GM13976 (cell line): ENCODE results near the gene PJA1.

Experiments
- DNase-seq: peaks from one replicate; pipeline ENCODE4 v3.0.0; 2012; ENCODE audit warnings: low spot score
- in situ Hi-C: fragments of 300-500 bp; cut with MboI; formaldehyde crosslinking; loops from one replicate; pipeline ENCODE4 v1.12.0; 2022; ENCODE audit warnings: low sequenced_read_pairs, mixed read lengths, inconsistent platforms; ENCODE audit not compliant: unreplicated experiment
- TF ChIP-seq, protein P1 (sequence below): IDR thresholded peaks from 2 replicates; pipeline ENCODE4 v1.5.1; 2012; ENCODE audit warnings: borderline replicate concordance, mild to moderate bottlenecking; ENCODE audit not compliant: insufficient read depth; ENCODE audit errors: extremely low read depth, missing control alignments, control extremely low read depth

The PJA1 gene

DNA sequence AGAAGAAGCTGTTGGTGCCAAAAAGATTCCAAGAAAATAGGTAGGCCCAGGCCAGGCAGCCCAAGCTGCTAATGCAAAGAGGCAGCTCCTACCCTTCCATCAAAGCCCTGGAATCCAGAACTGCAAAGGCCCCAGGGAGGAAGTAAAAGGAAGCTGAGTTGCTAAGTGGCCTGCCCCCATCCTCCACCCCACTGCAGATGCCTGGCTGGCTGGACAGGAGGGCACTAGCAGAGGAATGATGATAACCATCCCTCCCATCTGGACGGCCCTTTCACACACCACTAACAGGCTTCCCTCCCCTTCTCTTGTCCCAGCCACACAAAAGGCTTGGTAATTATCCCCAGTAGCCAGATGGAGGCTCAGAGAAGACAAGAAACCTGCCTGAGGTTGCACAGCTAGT lies 32.4 kb upstream of the PJA1 start:
- in situ Hi-C loops = no loop called here
- DNase-seq = no peak

DNA sequence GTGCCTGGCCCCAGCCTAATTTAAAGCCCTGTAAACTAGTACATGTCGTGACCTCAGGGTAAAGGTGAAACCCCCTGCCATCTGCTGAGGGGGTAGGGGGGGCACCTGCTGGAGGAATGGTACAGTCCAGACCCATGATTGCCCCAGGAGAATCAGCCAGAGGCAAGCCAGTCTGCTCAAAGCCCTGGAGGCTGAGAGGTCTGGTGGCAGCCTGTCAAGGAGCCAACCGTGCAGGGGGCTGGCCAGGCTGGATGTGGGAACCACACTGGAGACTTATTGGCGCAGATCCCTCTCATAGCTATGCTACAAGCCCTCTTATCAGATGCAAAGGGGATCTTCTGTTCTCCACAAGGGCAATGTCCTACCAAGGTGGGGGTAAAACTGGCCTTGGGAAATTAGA lies 31.4 kb upstream of the PJA1 start:
- DNase-seq = no peak
- in situ Hi-C loops = no loop called here
- TF ChIP-seq, protein P1, sequence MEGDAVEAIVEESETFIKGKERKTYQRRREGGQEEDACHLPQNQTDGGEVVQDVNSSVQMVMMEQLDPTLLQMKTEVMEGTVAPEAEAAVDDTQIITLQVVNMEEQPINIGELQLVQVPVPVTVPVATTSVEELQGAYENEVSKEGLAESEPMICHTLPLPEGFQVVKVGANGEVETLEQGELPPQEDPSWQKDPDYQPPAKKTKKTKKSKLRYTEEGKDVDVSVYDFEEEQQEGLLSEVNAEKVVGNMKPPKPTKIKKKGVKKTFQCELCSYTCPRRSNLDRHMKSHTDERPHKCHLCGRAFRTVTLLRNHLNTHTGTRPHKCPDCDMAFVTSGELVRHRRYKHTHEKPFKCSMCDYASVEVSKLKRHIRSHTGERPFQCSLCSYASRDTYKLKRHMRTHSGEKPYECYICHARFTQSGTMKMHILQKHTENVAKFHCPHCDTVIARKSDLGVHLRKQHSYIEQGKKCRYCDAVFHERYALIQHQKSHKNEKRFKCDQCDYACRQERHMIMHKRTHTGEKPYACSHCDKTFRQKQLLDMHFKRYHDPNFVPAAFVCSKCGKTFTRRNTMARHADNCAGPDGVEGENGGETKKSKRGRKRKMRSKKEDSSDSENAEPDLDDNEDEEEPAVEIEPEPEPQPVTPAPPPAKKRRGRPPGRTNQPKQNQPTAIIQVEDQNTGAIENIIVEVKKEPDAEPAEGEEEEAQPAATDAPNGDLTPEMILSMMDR = no peak

More for the DNA sequence above, 32.4 kb upstream of the PJA1 start:
- TF ChIP-seq, protein P1 = no peak

DNA sequence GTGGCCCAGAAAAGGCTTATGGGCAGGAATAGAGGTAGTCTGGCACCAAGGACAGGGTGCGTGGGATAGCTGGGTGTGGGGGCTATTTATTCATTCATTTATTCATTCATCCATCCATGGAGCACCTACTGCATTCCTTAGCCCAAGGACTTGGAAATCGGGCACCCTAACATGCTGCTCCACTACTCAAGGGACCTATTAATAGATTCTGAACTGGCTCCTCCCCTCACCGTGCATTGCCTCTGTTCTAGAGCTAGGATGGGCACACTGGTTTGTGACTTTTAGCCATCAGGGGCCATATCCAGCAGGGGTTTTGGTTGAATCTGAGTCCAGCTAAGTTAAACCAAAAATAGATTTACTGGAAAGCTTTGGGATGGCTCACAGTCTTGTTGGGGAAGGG lies 30.6 kb upstream of the PJA1 start:
- in situ Hi-C loops = no loop called here
- TF ChIP-seq, protein P1 = no peak
- no peak for DNase-seq

DNA sequence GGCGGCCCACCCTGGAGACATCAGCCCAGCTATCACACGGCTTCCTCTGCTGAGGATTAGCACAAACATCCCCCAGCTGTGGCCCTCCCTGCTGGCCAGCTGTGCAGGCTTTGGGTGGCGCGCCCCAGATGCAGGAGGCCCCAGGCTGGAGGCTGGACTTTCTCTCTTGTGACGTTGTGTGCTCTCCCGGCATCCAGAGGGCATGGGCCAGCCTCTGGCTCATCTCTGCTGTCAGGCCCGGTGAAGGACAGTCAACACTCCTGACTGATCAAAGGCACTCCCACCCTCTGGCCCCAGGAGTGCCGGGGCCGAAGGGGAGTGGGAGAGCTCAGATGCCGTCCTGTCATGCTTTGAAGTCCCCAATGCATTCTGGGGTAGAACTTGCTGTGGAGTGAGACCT lies 29.9 kb upstream of the PJA1 start:
- no peak for DNase-seq
- in situ Hi-C loops = no loop called here
- TF ChIP-seq, protein P1 = no peak

DNA sequence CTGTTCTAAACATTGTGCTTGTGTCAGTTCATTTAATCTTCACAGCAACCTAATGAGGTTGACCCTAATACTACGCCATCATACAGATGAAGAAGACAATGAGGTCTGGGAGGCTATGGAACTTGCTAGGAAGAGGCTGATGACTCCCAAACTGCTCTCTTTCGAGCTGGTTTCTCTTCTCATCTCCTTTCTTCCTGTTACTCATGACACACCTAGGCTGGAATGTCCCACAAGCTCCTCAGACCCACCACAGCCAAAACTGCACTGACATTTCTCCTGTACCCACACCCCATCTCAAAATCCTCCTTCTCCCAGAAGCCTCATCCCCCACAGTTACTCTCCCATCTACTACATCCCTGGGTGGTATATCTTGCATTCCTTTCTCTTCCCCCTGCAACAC lies 27.4 kb upstream of the PJA1 start:
- TF ChIP-seq, protein P1 = no peak
- in situ Hi-C loops = no loop called here
- no peak for DNase-seq

DNA sequence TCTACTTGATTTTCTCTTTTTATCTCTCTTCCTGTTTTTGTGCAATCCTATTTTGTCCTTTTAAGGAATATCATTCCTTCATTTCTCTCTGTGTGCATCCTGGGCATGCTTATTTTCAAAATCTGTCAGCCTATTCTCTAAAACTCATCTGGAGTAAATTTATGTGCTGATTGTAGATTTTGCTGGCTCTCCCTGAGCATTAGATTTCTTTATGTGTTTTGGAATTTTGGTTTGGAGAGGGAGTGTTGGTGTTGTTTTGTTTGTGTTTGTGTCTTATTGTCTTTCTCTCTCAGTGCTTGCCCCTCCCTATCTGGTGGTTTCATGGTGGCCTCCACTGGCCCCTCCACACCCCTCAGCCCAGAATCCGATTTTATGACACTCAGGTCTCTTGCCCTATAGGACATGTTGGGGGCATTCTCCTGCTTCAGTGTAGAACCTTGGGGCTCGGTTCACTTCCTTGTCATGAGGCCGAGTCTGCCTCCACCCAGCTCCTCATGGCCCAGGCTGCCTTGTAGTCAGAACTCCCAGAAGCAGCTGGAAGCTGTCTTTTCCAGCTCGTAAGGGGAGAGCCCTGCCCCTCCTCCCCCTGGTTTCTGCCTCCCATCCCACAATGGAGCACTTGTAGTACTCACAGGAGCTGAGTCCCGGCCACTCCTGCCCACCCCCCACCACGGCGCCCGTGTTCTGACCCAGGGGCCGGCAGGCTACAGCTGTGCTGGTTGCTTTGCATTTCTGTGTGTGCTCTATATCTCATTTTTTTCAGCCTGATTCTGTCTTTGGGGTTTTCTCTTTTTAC lies 24.5 kb upstream of the PJA1 start:
- TF ChIP-seq, protein P1 = no peak
- in situ Hi-C loops = no loop called here
- DNase-seq = no peak
